H9 (cell line): ENCODE measurements around the gene TBATA. TPM values are rescaled to one million over a fixed set of nuclear protein-coding genes. Genes with fewer than 3 reads are reported as not detected.

Source experiments
- DNase-seq: peaks from one replicate; pipeline ENCODE4 v3.0.0-alpha.2; 2017
- H2AFZ ChIP-seq: one replicate; pipeline ENCODE4 v1.6.1; 2013; ENCODE audit warnings: mild to moderate bottlenecking, low read length, control low read depth, moderate library complexity
- H2AK5ac ChIP-seq: 2 replicates; pipeline ENCODE4 v1.6.1; 2013; ENCODE audit warnings: low read length, control low read depth, mixed read lengths; ENCODE audit not compliant: insufficient read length
- H2BK120ac ChIP-seq: one replicate; pipeline ENCODE4 v1.6.1; 2013; ENCODE audit warnings: low read depth, mild to moderate bottlenecking, low read length, control low read depth, inconsistent platforms; ENCODE audit not compliant: poor library complexity, severe bottlenecking
- H2BK12ac ChIP-seq: 2 replicates; pipeline ENCODE4 v1.6.1; 2013; ENCODE audit warnings: low read length, control low read depth, mixed read lengths, low read depth; ENCODE audit not compliant: insufficient read length
- H2BK15ac ChIP-seq: 2 replicates; pipeline ENCODE4 v1.6.1; 2013; ENCODE audit warnings: low read depth, low read length, control low read depth
- H2BK20ac ChIP-seq: one replicate; pipeline ENCODE4 v1.6.1; 2013; ENCODE audit warnings: low read depth, mild to moderate bottlenecking, low read length, control low read depth, inconsistent platforms; ENCODE audit not compliant: poor library complexity, severe bottlenecking
- H2BK5ac ChIP-seq: 2 replicates; pipeline ENCODE4 v1.6.1; 2013; ENCODE audit warnings: low read length, control low read depth, mixed read lengths; ENCODE audit not compliant: insufficient read length
- H3K14ac ChIP-seq: 2 replicates; pipeline ENCODE4 v1.6.1; 2013; ENCODE audit warnings: low read length, control low read depth; ENCODE audit not compliant: insufficient read depth
- H3K18ac ChIP-seq: 2 replicates; pipeline ENCODE4 v1.6.1; 2013; ENCODE audit warnings: low read depth, mild to moderate bottlenecking, mixed read lengths, low read length, control low read depth; ENCODE audit not compliant: insufficient read length
- H3K23ac ChIP-seq: 2 replicates; pipeline ENCODE4 v1.6.1; 2013; ENCODE audit warnings: low read length, control low read depth, mixed read lengths, low read depth; ENCODE audit not compliant: insufficient read length
- H3K23me2 ChIP-seq: 2 replicates; pipeline ENCODE4 v1.6.1; 2013; ENCODE audit warnings: low read depth, mild to moderate bottlenecking, mixed read lengths, low read length, control low read depth; ENCODE audit not compliant: insufficient read length, poor library complexity, severe bottlenecking
- H3K27ac ChIP-seq: 2 replicates; pipeline ENCODE4 v1.5.1; 2013; ENCODE audit warnings: low read length, control low read depth, mixed read lengths, low read depth; ENCODE audit not compliant: insufficient read length
- H3K27me3 ChIP-seq: 2 replicates; pipeline ENCODE4 v1.6.1; 2013; ENCODE audit warnings: low read length, control low read depth, inconsistent platforms; ENCODE audit not compliant: insufficient read depth
- H3K4ac ChIP-seq: 2 replicates; pipeline ENCODE4 v1.6.1; 2013; ENCODE audit warnings: low read depth, mild to moderate bottlenecking, control low read depth, inconsistent platforms, low read length, moderate library complexity
- H3K4me1 ChIP-seq: 2 replicates; pipeline ENCODE4 v1.6.1; 2013; ENCODE audit warnings: low read length, control low read depth, inconsistent platforms; ENCODE audit not compliant: insufficient read depth
- H3K4me2 ChIP-seq: 2 replicates; pipeline ENCODE4 v1.6.1; 2013; ENCODE audit warnings: low read length, control low read depth, mixed read lengths; ENCODE audit not compliant: insufficient read length, insufficient read depth
- H3K56ac ChIP-seq: 2 replicates; pipeline ENCODE4 v1.6.1; 2013; ENCODE audit warnings: low read depth, mild to moderate bottlenecking, mixed read lengths, low read length, control low read depth; ENCODE audit not compliant: insufficient read length
- H3K79me1 ChIP-seq: 2 replicates; pipeline ENCODE4 v1.6.1; 2013; ENCODE audit warnings: low read depth, mild to moderate bottlenecking, moderate library complexity, low read length, control low read depth, inconsistent platforms; ENCODE audit not compliant: insufficient read depth, poor library complexity, severe bottlenecking
- H3K79me2 ChIP-seq: 2 replicates; pipeline ENCODE4 v1.6.1; 2013; ENCODE audit warnings: low read length, control low read depth, inconsistent platforms; ENCODE audit not compliant: insufficient read depth
- H3K9ac ChIP-seq: 2 replicates; pipeline ENCODE4 v1.6.1; 2013; ENCODE audit warnings: low read length, control low read depth, mixed read lengths; ENCODE audit not compliant: insufficient read length; ENCODE audit errors: extremely low read depth
- H3K9me3 ChIP-seq: one replicate; pipeline ENCODE4 v1.6.1; 2013; ENCODE audit warnings: low read depth, low read length, inconsistent platforms; ENCODE audit not compliant: control insufficient read depth
- H3T11ph ChIP-seq: one replicate; pipeline ENCODE4 v1.6.1; 2013; ENCODE audit warnings: mild to moderate bottlenecking, low read length, control low read depth, inconsistent platforms
- H4K20me1 ChIP-seq: one replicate; pipeline ENCODE4 v1.6.1; 2013; ENCODE audit not compliant: control insufficient read depth, insufficient read length, insufficient read depth
- H4K5ac ChIP-seq: 2 replicates; pipeline ENCODE4 v1.6.1; 2013; ENCODE audit warnings: low read depth, mild to moderate bottlenecking, mixed read lengths, low read length, control low read depth; ENCODE audit not compliant: insufficient read length
- H4K8ac ChIP-seq: replicated peaks from 2 replicates; pipeline ENCODE4 v1.6.1; 2013; ENCODE audit warnings: low read length, control low read depth, mixed read lengths, low read depth; ENCODE audit not compliant: insufficient read length
- H4K91ac ChIP-seq: 2 replicates; pipeline ENCODE4 v1.6.1; 2013; ENCODE audit warnings: low read depth, mild to moderate bottlenecking, moderate library complexity, mixed read lengths, low read length, control low read depth; ENCODE audit not compliant: insufficient read length
- H3K27ac Mint-ChIP-seq, 3 experiments: 2 replicates in 2 of 3; 3 replicates in 1 of 3; pipeline ENCODE4 v1.8.0; 2020 to 2021; ENCODE audit warnings: mixed read lengths in 3 of 3, mild to moderate bottlenecking in 1 of 3, moderate library complexity in 1 of 3
- H3K27me3 Mint-ChIP-seq: 2 replicates; pipeline ENCODE4 v1.8.0; 2021; ENCODE audit warnings: low read depth, mild to moderate bottlenecking, moderate library complexity, mixed read lengths
- H3K36me3 Mint-ChIP-seq, 3 experiments: 2 replicates in 2 of 3; 3 replicates in 1 of 3; pipeline ENCODE4 v1.8.0; 2020 to 2021; ENCODE audit warnings: low read depth in 3 of 3, mixed read lengths in 3 of 3; ENCODE audit not compliant: insufficient read depth in 1 of 3
- H3K4me1 Mint-ChIP-seq, 2 experiments: 2 replicates each; pipeline ENCODE4 v1.8.0; 2020; ENCODE audit warnings: mixed read lengths in 2 of 2
- H3K4me3 Mint-ChIP-seq, 2 experiments: 2 replicates in 1 of 2; 3 replicates in 1 of 2; pipeline ENCODE4 v1.8.0; 2020 to 2021; ENCODE audit warnings: mild to moderate bottlenecking in 2 of 2, mixed read lengths in 2 of 2, moderate library complexity in 1 of 2
- H3K9me3 Mint-ChIP-seq, 2 experiments: 2 replicates in 1 of 2; 3 replicates in 1 of 2; pipeline ENCODE4 v1.8.0; 2020; ENCODE audit warnings: mild to moderate bottlenecking in 2 of 2, mixed read lengths in 2 of 2, moderate library complexity in 1 of 2
- CTCF ChIP-seq: fragments of 200-600 bp; sonication (generic); conservative IDR thresholded peaks from 3 replicates; pipeline ENCODE4 v1.8.0; 2021; ENCODE audit warnings: antibody characterized with exemption, mild to moderate bottlenecking
- WGBS: extraction: QIAGEN DNeasy Blood & Tissue Kit; methylation state at CpG from one replicate; pipeline ENCODE4 v1.1.7; 2013; ENCODE audit warnings: missing lambda C conversion rate, low lambda C conversion rate, mixed read lengths; ENCODE audit not compliant: insufficient read length; ENCODE audit errors: extremely low coverage; 5-methylcytosine and 5-hydroxymethylcytosine counted together
- total RNA-seq: library from RNA; stranded (reverse); gene quantifications from 2 replicates; pipeline ENCODE4 v1.2.1, GENCODE V29; 2021

The TBATA gene
- total RNA-seq, 1 experiment from 2014 or later: not detected

- Mint-ChIP-seq H3K27me3 (peaks cover 1% of the 10 kb centered on the region; the same call in 1 of the 2 replicates), H3K9me3 (peaks cover 12 to 13% of the 10 kb centered on the region in 2 experiments), H3K4me1 (peaks cover 25 to 30% of the 10 kb centered on the region in 2 experiments), H3K4me3 (no peak overlapping the region), H3K27ac (peak overlapping the region; percentile 68 to 74 (median 72); a peak in 5 of 7 replicates), H3K36me3 (peaks cover 4 to 11% (median 11%) of the 10 kb centered on the region in 3 experiments; a peak in 5 of 7 replicates)
- Histone ChIP-seq H3K56ac (no peak overlapping the region), H3K23me2 (no peaks in the 10 kb centered on the region), H3K23ac (no peak overlapping the region), H3K9ac (no peak overlapping the region), H4K5ac (no peak overlapping the region), H2BK5ac (no peak overlapping the region), H3K9me3 (no peaks in the 10 kb centered on the region), H3T11ph (no peak overlapping the region), H2BK12ac (no peak overlapping the region), H4K20me1 (no peaks in the 10 kb centered on the region), H3K14ac (no peak overlapping the region), H3K4me1 (no peaks in the 10 kb centered on the region), H3K27ac (no peak overlapping the region), H3K27me3 (no peaks in the 10 kb centered on the region), H4K8ac (no peak overlapping the region), H4K91ac (no peak overlapping the region), H3K4ac (no peak overlapping the region), H3K79me1 (no peaks in the 10 kb centered on the region), H2BK120ac (no peak overlapping the region), H3K79me2 (no peaks in the 10 kb centered on the region), H3K4me2 (no peak overlapping the region), H2AFZ (no peak overlapping the region), H2AK5ac (no peak overlapping the region), H2BK20ac (no peak overlapping the region), H2BK15ac (no peak overlapping the region), H3K18ac (no peak overlapping the region)
- peak; percentile 52 for DNase-seq
- WGBS: no CpG with 5 or more reads among the region's 7 CpGs
- peak; percentile 24; the same call in 1 of the 3 replicates for TF ChIP-seq CTCF
These were observed 24.1 kb downstream of the TBATA start for GRCh38 chr10:70761031-70761601.
